IMR-90 (cell line): ENCODE data around the gene BBIP1. TPM values are rescaled to one million over a fixed set of nuclear protein-coding genes. Genes with fewer than 3 reads are reported as not detected.

Source experiments
- ATAC-seq: fragments of 200-7000 bp; cut with Tn5 transposase; 2 replicates; pipeline ENCODE4 v1.9.1; 2020; ENCODE audit warnings: low read depth, mild to moderate bottlenecking, moderate library complexity
- BruUV-seq: library from RNA; stranded (reverse); fragments of 400-500 nt; replicated peaks from 2 replicates; lab custom pipeline; 2021; lab: Mats Ljungman, UMichigan
- CTCF ChIA-PET: fragments of 300-600 bp; formaldehyde crosslinking; extraction: SDS; loops from one replicate; lab custom pipeline; 2021; ENCODE audit warnings: antibody characterized with exemption; lab: Yijun Ruan, JAX
- POLR2A ChIA-PET: fragments of 300-600 bp; sonication (Branson Sonifier 250); formaldehyde crosslinking; loops from one replicate; lab custom pipeline; 2022; ENCODE audit warnings: antibody characterized with exemption; ENCODE audit not compliant: unreplicated experiment; lab: Charles Lee
- DNase-seq: peaks from one replicate; pipeline ENCODE4 v3.0.0; 2013
- H2AFZ ChIP-seq: replicated peaks from 2 replicates; pipeline ENCODE3; 2013; ENCODE audit warnings: low read length, mild to moderate bottlenecking; ENCODE audit not compliant: poor library complexity
- H2AK5ac ChIP-seq: 2 replicates; pipeline ENCODE4 v1.6.1; 2013; ENCODE audit warnings: low read depth, low read length, inconsistent platforms
- H2AK9ac ChIP-seq: replicated peaks from 2 replicates; pipeline ENCODE3; 2013; ENCODE audit warnings: mild to moderate bottlenecking, low read depth, low read length, moderate library complexity; ENCODE audit not compliant: poor library complexity
- H2BK120ac ChIP-seq: 2 replicates; pipeline ENCODE4 v1.6.1; 2013; ENCODE audit warnings: low read depth, low read length, inconsistent platforms
- H2BK15ac ChIP-seq: 3 replicates; pipeline ENCODE4 v1.6.1; 2013; ENCODE audit warnings: low read depth, low read length, inconsistent platforms
- H2BK20ac ChIP-seq: 2 replicates; pipeline ENCODE4 v1.6.1; 2013; ENCODE audit warnings: low read depth, mild to moderate bottlenecking, inconsistent platforms, low read length, moderate library complexity
- H2BK5ac ChIP-seq: 2 replicates; pipeline ENCODE4 v1.6.1; 2013; ENCODE audit warnings: mild to moderate bottlenecking, low read depth, low read length, inconsistent platforms; ENCODE audit not compliant: poor library complexity, severe bottlenecking
- H3K14ac ChIP-seq: replicated peaks from 2 replicates; pipeline ENCODE4 v1.6.1; 2013; ENCODE audit warnings: low read depth, low read length, inconsistent platforms
- H3K18ac ChIP-seq: 2 replicates; pipeline ENCODE4 v1.6.1; 2013; ENCODE audit warnings: low read depth, low read length, control low read depth
- H3K23ac ChIP-seq: 2 replicates; pipeline ENCODE4 v1.6.1; 2013; ENCODE audit warnings: low read depth, low read length, inconsistent platforms
- H3K27ac ChIP-seq: 2 replicates; pipeline ENCODE4 v1.5.1; 2013; ENCODE audit warnings: mild to moderate bottlenecking, control low read depth, low read length; ENCODE audit not compliant: insufficient read depth
- H3K27me3 ChIP-seq: 2 replicates; pipeline ENCODE4 v1.6.1; 2013; ENCODE audit warnings: low read length; ENCODE audit not compliant: control insufficient read depth, insufficient read depth
- H3K36me3 ChIP-seq: 2 replicates; pipeline ENCODE4 v1.6.1; 2013; ENCODE audit warnings: low read length, mixed read lengths; ENCODE audit not compliant: control insufficient read depth, insufficient read depth
- H3K4ac ChIP-seq: 2 replicates; pipeline ENCODE4 v1.6.1; 2013; ENCODE audit warnings: low read depth, low read length, inconsistent platforms
- H3K4me1 ChIP-seq: 2 replicates; pipeline ENCODE4 v1.6.1; 2013; ENCODE audit warnings: low read length, mixed read lengths; ENCODE audit not compliant: control insufficient read depth, insufficient read depth
- H3K4me2 ChIP-seq: 2 replicates; pipeline ENCODE4 v1.6.1; 2013; ENCODE audit warnings: low read depth, mild to moderate bottlenecking, control low read depth, low read length, moderate library complexity
- H3K4me3 ChIP-seq: 2 replicates; pipeline ENCODE4 v1.5.1; 2013; ENCODE audit warnings: low read depth, mild to moderate bottlenecking, control low read depth, low read length, moderate library complexity; ENCODE audit not compliant: insufficient read depth
- H3K56ac ChIP-seq: 2 replicates; pipeline ENCODE4 v1.6.1; 2013; ENCODE audit warnings: low read length, inconsistent platforms; ENCODE audit not compliant: insufficient read depth; ENCODE audit errors: extremely low read depth
- H3K79me1 ChIP-seq, 2 experiments: 2 replicates each; pipeline ENCODE4 v1.6.1; 2013; ENCODE audit warnings: low read length in 2 of 2, inconsistent platforms in 1 of 2, low read depth in 1 of 2
- H3K9ac ChIP-seq: 2 replicates; pipeline ENCODE4 v1.6.1; 2013; ENCODE audit warnings: low read depth, low read length, control low read depth
- H3K9me1 ChIP-seq: 2 replicates; pipeline ENCODE4 v1.6.1; 2013; ENCODE audit warnings: low read length, inconsistent platforms; ENCODE audit not compliant: insufficient read depth
- H3K9me3 ChIP-seq: 2 replicates; pipeline ENCODE4 v1.6.1; 2013; ENCODE audit warnings: low read length; ENCODE audit not compliant: control insufficient read depth, insufficient read depth
- H4K20me1 ChIP-seq: 2 replicates; pipeline ENCODE4 v1.6.1; 2013; ENCODE audit warnings: low read length, inconsistent platforms; ENCODE audit not compliant: insufficient read depth
- H4K5ac ChIP-seq: 2 replicates; pipeline ENCODE4 v1.6.1; 2013; ENCODE audit warnings: mild to moderate bottlenecking, low read depth, low read length, control low read depth
- H4K8ac ChIP-seq, 2 experiments: 2 replicates each; pipeline ENCODE4 v1.6.1; 2013; ENCODE audit warnings: low read depth in 2 of 2, low read length in 2 of 2, control low read depth in 1 of 2, inconsistent platforms in 1 of 2
- H4K91ac ChIP-seq: 2 replicates; pipeline ENCODE4 v1.6.1; 2013; ENCODE audit warnings: low read depth, low read length, inconsistent platforms; ENCODE audit not compliant: insufficient read depth
- BHLHE40 ChIP-seq: fragments of 150-350 bp; IDR thresholded peaks from 2 replicates; pipeline ENCODE4 v1.6.1; 2016; ENCODE audit warnings: mild to moderate bottlenecking, low read depth, low read length
- CEBPB ChIP-seq: IDR thresholded peaks from 2 replicates; pipeline ENCODE4 v1.6.1; 2012; ENCODE audit warnings: low read depth, low read length, improper control_type of control experiment
- CHD1 ChIP-seq: IDR thresholded peaks from 2 replicates; pipeline ENCODE4 v1.6.1; 2012; ENCODE audit warnings: low read depth, low read length, improper control_type of control experiment
- CTCF ChIP-seq: conservative IDR thresholded peaks from 2 replicates; pipeline ENCODE4 v1.5.1; 2012; ENCODE audit warnings: mild to moderate bottlenecking, low read depth, low read length, improper control_type of control experiment
- ELK1 ChIP-seq: fragments of 150-350 bp; IDR thresholded peaks from 2 replicates; pipeline ENCODE4 v1.6.1; 2016; ENCODE audit warnings: low read depth, mild to moderate bottlenecking, low read length, moderate library complexity, borderline replicate concordance
- FOS ChIP-seq: fragments of 150-350 bp; IDR thresholded peaks from 2 replicates; pipeline ENCODE4 v1.6.1; 2016; ENCODE audit warnings: low read depth, low read length
- MAFK ChIP-seq: IDR thresholded peaks from 2 replicates; pipeline ENCODE4 v1.6.1; 2012; ENCODE audit warnings: low read depth, low read length, improper control_type of control experiment
- MAZ ChIP-seq: IDR thresholded peaks from 2 replicates; pipeline ENCODE4 v1.6.1; 2012; ENCODE audit warnings: low read depth, mild to moderate bottlenecking, low read length, improper control_type of control experiment, moderate library complexity, borderline replicate concordance
- MXI1 ChIP-seq: IDR thresholded peaks from 2 replicates; pipeline ENCODE4 v1.6.1; 2012; ENCODE audit warnings: low read depth, mild to moderate bottlenecking, low read length, moderate library complexity, borderline replicate concordance
- NFE2L2 ChIP-seq: fragments of 150-350 bp; IDR thresholded peaks from 2 replicates; pipeline ENCODE4 v1.6.1; 2016; ENCODE audit warnings: low read depth, mild to moderate bottlenecking, low read length
- POLR2A ChIP-seq: IDR thresholded peaks from 2 replicates; pipeline ENCODE4 v1.6.1; 2012; ENCODE audit warnings: mild to moderate bottlenecking, low read depth, low read length
- RAD21 ChIP-seq: IDR thresholded peaks from 2 replicates; pipeline ENCODE4 v1.6.1; 2012; ENCODE audit warnings: low read length, improper control_type of control experiment
- RCOR1 ChIP-seq: IDR thresholded peaks from 2 replicates; pipeline ENCODE4 v1.6.1; 2012; ENCODE audit warnings: mild to moderate bottlenecking, low read length, improper control_type of control experiment; ENCODE audit not compliant: insufficient replicate concordance
- RFX5 ChIP-seq: IDR thresholded peaks from 2 replicates; pipeline ENCODE4 v1.8.0; 2012; ENCODE audit warnings: low read depth, mild to moderate bottlenecking, low read length, moderate library complexity
- SMC3 ChIP-seq: fragments of 150-350 bp; IDR thresholded peaks from 2 replicates; pipeline ENCODE4 v1.6.1; 2016; ENCODE audit warnings: low read depth, mild to moderate bottlenecking, antibody characterized with exemption, low read length, moderate library complexity
- USF2 ChIP-seq: fragments of 150-350 bp; IDR thresholded peaks from 2 replicates; pipeline ENCODE4 v1.6.1; 2017; ENCODE audit warnings: mild to moderate bottlenecking, antibody characterized with exemption, low read length, low read depth
- WGBS, 2 experiments: methylation state at CpG; one replicate each; pipeline versions ENCODE4 v1.1.5 to v1.1.7; 2013; ENCODE audit warnings: missing lambda C conversion rate in 2 of 2; ENCODE audit not compliant: insufficient read length in 1 of 2; ENCODE audit errors: extremely low coverage in 2 of 2; 5-methylcytosine and 5-hydroxymethylcytosine counted together
- dilution Hi-C: fragments of 300-500 bp; cut with HindIII; formaldehyde crosslinking; loops from one replicate; pipeline ENCODE4 v1.14.3; 2018; ENCODE audit warnings: low sequenced_read_pairs; ENCODE audit not compliant: unreplicated experiment
- in situ Hi-C: fragments of 300-500 bp; cut with MboI; formaldehyde crosslinking; loops from 3 replicates; pipeline ENCODE4 v1.14.3; 2019; ENCODE audit warnings: low sequenced_read_pairs, inconsistent platforms, mixed read lengths
- intact Hi-C: fragments of 100-400 bp; cut with micrococcal nuclease; formaldehyde crosslinking; loops from 2 replicates; pipeline ENCODE4 v1.10.0; 2022
- polyA plus RNA-seq, 3 experiments: library from polyadenylated mRNA; depleted of rRNA; stranded (reverse); fragments of >200 nt; gene quantifications; 2 replicates each; pipeline ENCODE4 v1.2.3, GENCODE V29; 2012; ENCODE audit warnings: low replicate concordance in 1 of 3
- total RNA-seq: library from RNA; depleted of rRNA; stranded (reverse); fragments of >200 nt; gene quantifications from 2 replicates; pipeline ENCODE4 v1.2.3, GENCODE V29; 2012

The BBIP1 gene
- total and polyA plus RNA-seq, 2 of the 4 experiments (the other 2 are of a cell fraction): 17.4 to 19.9 TPM

GRCh38 chr10:110887560-110887959 lies 31.4 kb downstream of the BBIP1 start:
- intact Hi-C loops (no loop called here), in situ Hi-C loops (loop anchor here (10.0 kb wide), 1 partner anchor 583 kb away; the partner anchor contains the start of gene SMNDC1), dilution Hi-C loops (no loop called here)
- Histone ChIP-seq H3K9me1 (no peaks in the 10 kb centered on the region), H3K18ac (no peak overlapping the region), H3K9ac (no peak overlapping the region), H3K4ac (no peak overlapping the region), H3K4me1 (no peaks in the 10 kb centered on the region), H3K4me2 (no peak overlapping the region), H2BK120ac (no peak overlapping the region), H3K27ac (no peak overlapping the region), H2BK5ac (no peak overlapping the region), H3K56ac (no peak overlapping the region), H4K5ac (no peak overlapping the region), H3K23ac (no peak overlapping the region), H3K36me3 (peaks cover 6% of the 10 kb centered on the region; the same call in 1 of the 2 replicates), H3K79me1 (peaks cover 0 to 3% of the 10 kb centered on the region in 2 experiments; a peak in 1 of 4 replicates), H3K9me3 (no peaks in the 10 kb centered on the region), H2BK15ac (no peak overlapping the region), H4K8ac (no peak overlapping the region), H3K14ac (no peak overlapping the region), H2AK9ac (no peak overlapping the region), H2BK20ac (no peak overlapping the region), H2AFZ (no peak overlapping the region), H2AK5ac (no peak overlapping the region), H4K20me1 (no peaks in the 10 kb centered on the region), H3K4me3 (no peak overlapping the region), H4K91ac (no peak overlapping the region), H3K27me3 (no peaks in the 10 kb centered on the region)
- CTCF ChIA-PET: interaction anchor here (1.2 to 1.8 kb wide), 3 partner anchors 31 to 141 kb away, joined by 4 to 7 read pairs (median 4); no protein-coding TSS in a partner anchor
- TF ChIP-seq RAD21: no peak
- TF ChIP-seq NFE2L2: no peak
- TF ChIP-seq BHLHE40: no peak
- TF ChIP-seq CTCF: no peak
- TF ChIP-seq SMC3: no peak
- no peak for TF ChIP-seq POLR2A
- TF ChIP-seq MAZ: no peak
- no peak for TF ChIP-seq USF2
- no peak for TF ChIP-seq RFX5
- no peak for TF ChIP-seq CHD1
- TF ChIP-seq ELK1: no peak
- no peak for TF ChIP-seq CEBPB
- TF ChIP-seq RCOR1: no peak
- no peak for TF ChIP-seq MAFK
- no peak for TF ChIP-seq FOS
- TF ChIP-seq MXI1: no peak
- DNase-seq (no peak), ATAC-seq (no peak)
- POLR2A ChIA-PET: interaction anchor here (0.6 kb wide), 1 partner anchor 81 kb away, joined by 4 read pairs; no protein-coding TSS in a partner anchor
- WGBS, 2 experiments: no CpG with 5 or more reads among the region's 1 CpG
- no TSS peak for BruUV-seq
